ENCODE results near the gene TLK1. TPM values are rescaled to one million over a fixed set of nuclear protein-coding genes. Genes with fewer than 3 reads are reported as not detected.
"Not testable (repeated sequence)": the region's sequence is repeated elsewhere in the genome, so short reads cannot be mapped to it uniquely, and the experiment has no call there.

The TLK1 gene
- polyA plus RNA-seq, 1 donor: 19.1 TPM

- no peak for DNase-seq
Observed at GRCh38 chr2:171169333-171169732, 8.6 kb upstream of the TLK1 start.

GRCh38 chr2:171167352-171167997, 6.8 kb upstream of the TLK1 start:
- DNase-seq: no peak

- no peak for DNase-seq
Observed at GRCh38 chr2:171166328-171166983, 5.8 kb upstream of the TLK1 start.

GRCh38 chr2:171165967-171166327, 5.3 kb upstream of the TLK1 start:
- no peak for DNase-seq

GRCh38 chr2:171163261-171163660, 2.6 kb upstream of the TLK1 start:
- DNase-seq: no peak

- not testable (repeated sequence) for DNase-seq
Observed at GRCh38 chr2:171162522-171163197, 2.0 kb upstream of the TLK1 start.

- DNase-seq: peak; percentile 83
Observed at GRCh38 chr2:171160956-171161740, 455 bp upstream of the TLK1 start.

GRCh38 chr2:171159372-171160118, 1.1 kb downstream of the TLK1 start:
- DNase-seq: peak; percentile 65

- no peak for DNase-seq
Observed at GRCh38 chr2:171158790-171159371, 1.8 kb downstream of the TLK1 start.

- no peak for DNase-seq
Observed at GRCh38 chr2:171158036-171158789, 2.5 kb downstream of the TLK1 start.

GRCh38 chr2:171157109-171157500, 3.6 kb downstream of the TLK1 start:
- DNase-seq: no peak

GRCh38 chr2:171154348-171154747, 6.3 kb downstream of the TLK1 start:
- no peak for DNase-seq

GRCh38 chr2:171150694-171151285, 9.9 kb downstream of the TLK1 start:
- no peak for DNase-seq

- DNase-seq: no peak
Observed at GRCh38 chr2:171149986-171150693, 10.6 kb downstream of the TLK1 start.

GRCh38 chr2:171149171-171149938, 11.3 kb downstream of the TLK1 start:
- no peak for DNase-seq

- no peak for DNase-seq
Observed at GRCh38 chr2:171147081-171147480, 13.6 kb downstream of the TLK1 start.

- DNase-seq: peak; percentile 5
Observed at GRCh38 chr2:171146633-171147032, 14.1 kb downstream of the TLK1 start.

GRCh38 chr2:171146071-171146470, 14.6 kb downstream of the TLK1 start:
- DNase-seq: no peak

GRCh38 chr2:171143670-171144062, 17.0 kb downstream of the TLK1 start:
- no peak for DNase-seq
